Fibroblast of the aortic adventitia (primary cell): ENCODE data around the gene FHIT. TPM values are rescaled to one million over a fixed set of nuclear protein-coding genes. Genes with fewer than 3 reads are reported as not detected.

Experiments
- DNase-seq: peaks from one replicate; pipeline ENCODE4 v3.0.0-alpha.2; 2010; ENCODE audit warnings: low read depth
- H3K4me3 ChIP-seq: 2 replicates; pipeline ENCODE4 v1.5.1; 2011; ENCODE audit warnings: low read depth, mild to moderate bottlenecking, control low read depth, low read length, moderate library complexity
- total RNA-seq: library from RNA; depleted of rRNA; stranded (reverse); fragments of >200 nt; gene quantifications from 2 replicates; pipeline ENCODE4 v1.2.3, GENCODE V29; 2012; ENCODE audit warnings: low replicate concordance
- TF ChIP-seq, protein P1 (sequence below): IDR thresholded peaks from 2 replicates; pipeline ENCODE4 v1.5.1; 2011; ENCODE audit warnings: mild to moderate bottlenecking, low read length, control low read depth, inconsistent platforms; ENCODE audit not compliant: insufficient read depth

FHIT gene
- total RNA-seq, 1 donor = 1.5 TPM

DNA sequence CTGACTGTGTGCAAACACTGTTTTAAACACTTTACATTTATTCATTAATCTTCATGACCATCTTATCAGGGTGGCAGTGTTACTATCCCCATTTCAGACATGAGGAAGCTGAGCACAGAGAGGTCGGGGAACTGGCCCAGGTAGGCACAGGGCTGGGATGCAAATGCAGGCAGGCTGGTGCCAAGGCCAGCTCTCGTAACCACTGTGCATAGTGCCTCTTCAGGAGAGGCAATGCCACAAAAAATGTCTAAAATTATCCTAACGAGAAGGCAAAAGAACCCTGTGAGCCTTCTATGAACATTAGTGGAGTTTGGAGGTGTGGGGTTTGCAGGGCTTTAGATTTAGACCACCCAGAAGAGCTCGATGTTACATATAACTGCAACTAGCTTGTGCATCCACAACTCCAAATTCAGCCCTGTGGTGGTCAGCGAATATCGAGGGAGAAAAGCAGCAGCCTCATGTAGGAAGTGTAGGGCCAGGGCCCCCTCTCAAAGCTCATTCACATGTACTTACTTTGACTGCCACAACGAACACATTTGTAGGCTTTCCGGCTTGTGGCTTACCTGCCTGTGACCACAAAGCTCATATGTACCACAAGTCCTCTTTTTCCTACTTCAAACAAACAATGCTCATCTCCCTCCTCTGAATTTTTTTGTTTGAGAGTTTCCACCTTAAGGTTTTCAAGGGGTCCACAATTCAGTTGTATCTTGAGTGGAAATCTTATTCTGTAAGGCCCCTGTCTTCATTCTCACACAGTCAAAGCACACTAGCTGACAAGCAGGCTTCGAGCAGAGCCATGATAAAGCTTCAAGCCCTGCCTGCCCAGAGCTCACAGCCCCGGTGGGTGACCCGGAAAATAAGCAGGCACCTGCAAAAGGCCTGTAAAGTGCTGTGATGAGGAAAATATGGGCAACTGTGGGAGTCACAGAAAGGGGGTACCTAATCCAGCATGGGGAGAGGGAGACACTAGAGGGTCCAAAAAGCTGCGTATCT, 1478.5 kb downstream of the FHIT start:
- no peak for DNase-seq
- no peak overlapping the region for H3K4me3 ChIP-seq
- TF ChIP-seq, protein P1, sequence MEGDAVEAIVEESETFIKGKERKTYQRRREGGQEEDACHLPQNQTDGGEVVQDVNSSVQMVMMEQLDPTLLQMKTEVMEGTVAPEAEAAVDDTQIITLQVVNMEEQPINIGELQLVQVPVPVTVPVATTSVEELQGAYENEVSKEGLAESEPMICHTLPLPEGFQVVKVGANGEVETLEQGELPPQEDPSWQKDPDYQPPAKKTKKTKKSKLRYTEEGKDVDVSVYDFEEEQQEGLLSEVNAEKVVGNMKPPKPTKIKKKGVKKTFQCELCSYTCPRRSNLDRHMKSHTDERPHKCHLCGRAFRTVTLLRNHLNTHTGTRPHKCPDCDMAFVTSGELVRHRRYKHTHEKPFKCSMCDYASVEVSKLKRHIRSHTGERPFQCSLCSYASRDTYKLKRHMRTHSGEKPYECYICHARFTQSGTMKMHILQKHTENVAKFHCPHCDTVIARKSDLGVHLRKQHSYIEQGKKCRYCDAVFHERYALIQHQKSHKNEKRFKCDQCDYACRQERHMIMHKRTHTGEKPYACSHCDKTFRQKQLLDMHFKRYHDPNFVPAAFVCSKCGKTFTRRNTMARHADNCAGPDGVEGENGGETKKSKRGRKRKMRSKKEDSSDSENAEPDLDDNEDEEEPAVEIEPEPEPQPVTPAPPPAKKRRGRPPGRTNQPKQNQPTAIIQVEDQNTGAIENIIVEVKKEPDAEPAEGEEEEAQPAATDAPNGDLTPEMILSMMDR = no peak

DNA sequence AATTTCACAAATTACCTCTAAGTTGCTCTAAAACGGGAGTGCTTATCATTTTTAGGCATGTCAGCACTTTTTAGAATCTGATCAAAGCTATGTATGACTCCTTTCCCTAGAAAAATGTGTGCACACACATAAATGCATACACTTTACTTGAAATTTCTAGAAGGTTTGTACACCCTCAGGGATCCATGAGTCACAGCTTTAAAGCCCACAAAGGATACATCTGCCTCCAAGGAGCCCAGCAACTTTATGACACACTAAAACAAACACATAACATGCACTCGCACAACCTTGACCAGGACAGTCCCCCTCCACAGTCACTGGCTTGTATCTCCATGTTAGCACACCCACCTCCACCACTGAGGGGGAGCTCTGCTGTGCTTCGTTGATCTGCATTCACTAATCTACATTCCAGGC, 1479.5 kb downstream of the FHIT start:
- peak; percentile 53 for DNase-seq
- TF ChIP-seq, protein P1 = no peak
- H3K4me3 ChIP-seq = no peak overlapping the region

DNA sequence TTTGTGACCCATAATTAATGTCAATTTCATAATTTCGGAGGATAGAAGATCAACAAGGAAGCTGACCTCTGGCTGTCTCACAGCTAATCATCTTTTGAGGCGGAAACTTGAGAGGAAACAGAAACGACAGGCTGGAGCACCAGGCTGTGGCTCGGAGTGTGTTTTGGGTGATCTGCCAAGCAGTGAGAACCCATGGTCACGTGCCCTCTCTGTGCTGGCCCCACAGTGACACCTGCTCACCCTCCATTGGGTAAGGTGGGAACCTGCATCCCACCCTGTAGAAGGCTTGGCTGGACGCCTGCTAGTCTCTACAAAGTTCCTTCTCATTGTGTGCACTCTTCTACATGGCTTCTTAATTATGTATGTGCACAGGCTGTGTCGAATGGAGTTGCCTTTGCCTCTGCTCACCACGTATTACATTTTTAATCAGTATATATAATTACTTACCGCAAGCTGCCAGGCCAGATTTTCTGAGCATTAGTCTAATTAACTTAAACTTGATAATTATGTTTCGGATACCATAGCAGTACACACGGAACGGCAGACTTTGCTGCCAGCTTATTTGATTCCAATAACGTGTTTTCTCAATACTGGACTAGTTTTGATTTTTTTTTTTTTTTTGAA, 1482.0 kb downstream of the FHIT start:
- H3K4me3 ChIP-seq = no peak overlapping the region
- no peak for DNase-seq
- TF ChIP-seq, protein P1 = no peak

DNA sequence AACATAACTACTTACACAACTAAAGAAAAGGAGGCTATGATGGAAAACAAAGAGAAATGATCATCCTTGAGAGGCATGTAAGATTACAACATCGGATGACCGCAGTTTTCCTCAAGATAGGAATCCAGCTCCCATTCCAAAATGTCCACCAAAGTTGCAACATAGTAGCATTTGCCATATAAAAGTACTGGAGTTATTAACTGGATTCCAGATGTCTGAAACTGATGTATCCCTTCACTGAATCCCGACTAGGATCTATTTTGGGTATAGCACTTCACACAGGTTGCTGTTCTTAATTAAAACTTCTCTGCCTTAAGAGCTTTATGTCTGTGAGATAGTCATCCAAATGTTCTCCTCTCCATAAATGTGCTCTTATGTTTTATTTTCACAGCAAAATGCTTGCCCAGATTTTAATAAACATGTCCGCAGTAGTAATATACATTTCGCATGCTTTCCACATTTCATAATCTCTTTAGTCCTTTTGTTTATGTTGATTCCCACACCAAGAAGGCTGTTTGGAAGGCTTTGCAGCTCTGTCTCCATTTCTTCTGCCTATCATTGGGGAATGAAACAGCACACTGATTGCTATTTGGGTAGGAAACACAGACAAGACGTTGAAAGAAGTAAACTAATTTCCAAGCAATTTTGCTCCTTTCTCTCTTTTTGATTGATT, 1484.9 kb downstream of the FHIT start:
- TF ChIP-seq, protein P1 = no peak
- no peak overlapping the region for H3K4me3 ChIP-seq
- peak; percentile 93 for DNase-seq

DNA sequence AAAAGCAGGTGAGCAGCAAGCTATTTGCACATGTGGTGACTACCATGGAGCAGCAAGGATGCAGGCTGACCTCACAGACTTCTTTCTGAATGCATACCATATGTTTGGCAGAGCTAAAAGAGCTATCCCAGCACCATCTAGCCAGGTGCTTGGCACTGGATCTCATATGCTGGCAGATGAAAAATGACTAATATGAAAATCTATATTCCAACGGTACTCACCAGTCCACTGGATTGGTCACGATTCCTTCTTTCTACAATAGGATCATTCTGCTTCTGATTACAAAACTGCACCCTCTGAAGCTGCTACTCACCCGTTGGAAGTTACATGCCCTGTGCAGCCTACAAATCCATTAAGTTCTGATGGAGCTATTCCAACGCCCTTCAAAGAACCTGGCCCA, 1487.1 kb downstream of the FHIT start:
- TF ChIP-seq, protein P1 = no peak
- no peak overlapping the region for H3K4me3 ChIP-seq
- DNase-seq = peak; percentile 44

DNA sequence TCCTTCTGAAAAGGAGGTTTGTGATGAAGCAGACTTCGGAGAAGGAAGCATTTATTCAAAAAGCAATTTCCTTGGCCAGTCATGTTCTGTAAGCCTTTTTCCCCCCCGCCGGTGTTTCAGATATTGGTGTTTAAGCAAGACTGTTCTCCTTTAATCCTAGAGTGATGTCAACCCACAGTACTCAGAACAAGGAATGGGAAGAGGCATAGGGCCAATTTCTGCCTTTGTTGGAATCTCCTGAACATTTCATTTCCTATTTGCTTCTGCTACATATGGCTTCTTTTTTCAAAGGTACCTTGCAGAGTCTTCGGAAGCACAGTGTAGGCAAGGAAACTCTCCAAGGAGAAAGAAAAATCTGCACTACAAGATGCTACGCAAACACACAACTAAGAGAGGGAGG, 1488.3 kb downstream of the FHIT start:
- H3K4me3 ChIP-seq = no peak overlapping the region
- peak; percentile 20 for DNase-seq
- TF ChIP-seq, protein P1 = no peak
